Tibial nerve (tissue), 4 donors: ENCODE measurements around the gene RBM20.

Experiments
- EP300 ChIP-seq, 2 donors: sonication (generic); formaldehyde crosslinking; IDR thresholded peaks; one replicate each; pipeline ENCODE4 v1.6.1; 2017; ENCODE audit warnings: antibody characterized with exemption in 2 of 2, mild to moderate bottlenecking in 1 of 2
- POLR2A ChIP-seq, 2 donors: fragments of 450-650 bp; IDR thresholded peaks; one replicate each; pipeline ENCODE4 v1.6.1; 2017; ENCODE audit warnings: antibody characterized with exemption in 2 of 2, mild to moderate bottlenecking in 2 of 2, moderate library complexity in 2 of 2
- TF ChIP-seq, protein P1 (sequence below), 5 experiments: fragments of 200-600 bp in 3 of 5; fragments of 450-650 bp in 2 of 5; sonication (generic) in 3 of 5; IDR thresholded peaks; one replicate each; pipeline ENCODE4 v1.5.1; 2016 to 2019; ENCODE audit warnings: antibody characterized with exemption in 5 of 5, mild to moderate bottlenecking in 3 of 5, moderate library complexity in 2 of 5

- TF ChIP-seq EP300 (IDR thresholded peaks at IDR 0.05) = no peak
- TF ChIP-seq, protein P1, sequence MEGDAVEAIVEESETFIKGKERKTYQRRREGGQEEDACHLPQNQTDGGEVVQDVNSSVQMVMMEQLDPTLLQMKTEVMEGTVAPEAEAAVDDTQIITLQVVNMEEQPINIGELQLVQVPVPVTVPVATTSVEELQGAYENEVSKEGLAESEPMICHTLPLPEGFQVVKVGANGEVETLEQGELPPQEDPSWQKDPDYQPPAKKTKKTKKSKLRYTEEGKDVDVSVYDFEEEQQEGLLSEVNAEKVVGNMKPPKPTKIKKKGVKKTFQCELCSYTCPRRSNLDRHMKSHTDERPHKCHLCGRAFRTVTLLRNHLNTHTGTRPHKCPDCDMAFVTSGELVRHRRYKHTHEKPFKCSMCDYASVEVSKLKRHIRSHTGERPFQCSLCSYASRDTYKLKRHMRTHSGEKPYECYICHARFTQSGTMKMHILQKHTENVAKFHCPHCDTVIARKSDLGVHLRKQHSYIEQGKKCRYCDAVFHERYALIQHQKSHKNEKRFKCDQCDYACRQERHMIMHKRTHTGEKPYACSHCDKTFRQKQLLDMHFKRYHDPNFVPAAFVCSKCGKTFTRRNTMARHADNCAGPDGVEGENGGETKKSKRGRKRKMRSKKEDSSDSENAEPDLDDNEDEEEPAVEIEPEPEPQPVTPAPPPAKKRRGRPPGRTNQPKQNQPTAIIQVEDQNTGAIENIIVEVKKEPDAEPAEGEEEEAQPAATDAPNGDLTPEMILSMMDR (IDR thresholded peaks at IDR 0.05) = no peak
- TF ChIP-seq POLR2A (IDR thresholded peaks at IDR 0.05) = no peak
Measured at GRCh38 chr10:110803239-110803749, 159.2 kb downstream of the RBM20 start.
